Measurements from ENCODE around the gene SLC16A8.

DNA sequence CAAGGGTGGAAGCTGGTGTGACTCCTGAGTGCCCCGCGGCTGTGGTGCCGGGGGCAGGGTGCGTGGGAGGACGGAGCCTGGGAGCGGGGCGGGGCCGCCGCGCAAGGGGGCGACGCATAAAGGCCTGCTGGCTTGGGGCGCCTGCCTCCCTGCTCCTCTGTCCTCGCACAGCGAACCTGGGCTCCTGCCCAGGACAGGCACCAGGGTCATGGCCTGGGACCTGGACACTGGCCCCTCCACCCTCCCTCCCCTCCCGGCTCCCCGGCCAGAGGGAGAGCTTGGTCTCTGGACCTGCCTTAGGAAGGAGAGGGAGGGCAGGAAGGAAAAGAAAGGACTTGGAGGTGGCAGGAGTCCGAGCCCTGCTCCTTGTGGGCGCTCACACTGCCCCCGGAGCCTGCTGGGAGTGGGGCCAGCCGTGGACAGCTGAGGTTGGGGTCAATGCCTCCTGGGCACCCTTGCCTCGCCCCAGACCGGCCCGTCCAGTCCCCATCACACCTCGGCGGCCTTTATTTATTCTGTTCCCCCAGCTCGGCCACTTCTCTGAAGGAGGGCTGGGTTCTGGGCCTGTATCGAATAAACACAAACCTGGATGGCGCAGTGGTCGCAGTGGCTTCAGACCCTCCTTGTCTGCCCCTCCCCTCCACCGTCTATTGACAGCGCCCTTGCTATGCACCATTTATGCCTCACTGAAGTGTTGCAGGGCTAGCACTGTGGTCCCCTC lies 8.7 kb downstream of the SLC16A8 start:
- TF ChIP-seq EZH2 (IDR thresholded peaks at IDR 0.05), result no peak
- TF ChIP-seq, protein P1, sequence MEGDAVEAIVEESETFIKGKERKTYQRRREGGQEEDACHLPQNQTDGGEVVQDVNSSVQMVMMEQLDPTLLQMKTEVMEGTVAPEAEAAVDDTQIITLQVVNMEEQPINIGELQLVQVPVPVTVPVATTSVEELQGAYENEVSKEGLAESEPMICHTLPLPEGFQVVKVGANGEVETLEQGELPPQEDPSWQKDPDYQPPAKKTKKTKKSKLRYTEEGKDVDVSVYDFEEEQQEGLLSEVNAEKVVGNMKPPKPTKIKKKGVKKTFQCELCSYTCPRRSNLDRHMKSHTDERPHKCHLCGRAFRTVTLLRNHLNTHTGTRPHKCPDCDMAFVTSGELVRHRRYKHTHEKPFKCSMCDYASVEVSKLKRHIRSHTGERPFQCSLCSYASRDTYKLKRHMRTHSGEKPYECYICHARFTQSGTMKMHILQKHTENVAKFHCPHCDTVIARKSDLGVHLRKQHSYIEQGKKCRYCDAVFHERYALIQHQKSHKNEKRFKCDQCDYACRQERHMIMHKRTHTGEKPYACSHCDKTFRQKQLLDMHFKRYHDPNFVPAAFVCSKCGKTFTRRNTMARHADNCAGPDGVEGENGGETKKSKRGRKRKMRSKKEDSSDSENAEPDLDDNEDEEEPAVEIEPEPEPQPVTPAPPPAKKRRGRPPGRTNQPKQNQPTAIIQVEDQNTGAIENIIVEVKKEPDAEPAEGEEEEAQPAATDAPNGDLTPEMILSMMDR (IDR thresholded peaks at IDR 0.05), result no peak
- TF ChIP-seq EZH2phosphoT487 (IDR thresholded peaks at IDR 0.05), result no peak
